GM15510 (cell line): ENCODE measurements around the gene REEP3.

Source experiments
- POLR2A ChIP-seq: IDR thresholded peaks from 3 replicates; pipeline ENCODE4 v1.6.1; 2011; ENCODE audit warnings: borderline replicate concordance; ENCODE audit not compliant: insufficient read length; ENCODE audit errors: extremely low read depth

The REEP3 gene

DNA sequence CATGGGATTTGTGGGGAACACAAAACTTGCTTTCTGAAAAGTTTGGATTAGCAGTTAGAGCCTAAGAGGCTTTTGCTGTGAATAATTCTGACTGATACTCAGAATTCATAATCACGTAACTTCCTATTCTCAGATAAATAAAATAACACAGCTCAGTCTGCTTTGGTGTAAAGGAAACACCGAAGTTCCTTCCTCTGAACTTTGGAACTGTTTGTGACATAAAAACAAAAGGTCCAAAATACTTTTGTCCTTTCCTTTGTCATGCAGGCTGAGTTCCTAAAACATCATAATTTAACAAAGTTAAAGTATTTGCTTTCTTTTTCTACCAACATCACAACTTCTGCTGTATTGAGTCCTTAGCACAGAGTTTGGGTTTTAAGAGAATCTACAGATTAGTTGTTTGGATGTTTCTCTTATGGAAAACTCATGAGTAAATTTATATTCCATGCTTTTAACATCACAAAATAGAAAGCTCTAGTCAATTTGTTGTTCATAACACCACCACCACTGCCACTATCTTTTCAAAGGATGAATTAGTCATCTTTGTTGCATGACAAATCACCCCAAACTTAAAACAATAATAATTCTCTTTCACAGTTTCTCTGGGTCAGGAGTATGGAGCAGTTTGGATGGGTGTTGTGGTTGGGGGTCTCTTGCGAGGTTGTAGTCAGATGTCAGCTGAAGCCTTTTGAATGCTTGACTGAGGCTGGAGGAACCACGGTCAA is 123.4 kb downstream of the REEP3 start:
- no peak for TF ChIP-seq POLR2A

GRCh38 chr10:63645195-63645594 is 124.0 kb downstream of the REEP3 start:
- TF ChIP-seq POLR2A = no peak

DNA sequence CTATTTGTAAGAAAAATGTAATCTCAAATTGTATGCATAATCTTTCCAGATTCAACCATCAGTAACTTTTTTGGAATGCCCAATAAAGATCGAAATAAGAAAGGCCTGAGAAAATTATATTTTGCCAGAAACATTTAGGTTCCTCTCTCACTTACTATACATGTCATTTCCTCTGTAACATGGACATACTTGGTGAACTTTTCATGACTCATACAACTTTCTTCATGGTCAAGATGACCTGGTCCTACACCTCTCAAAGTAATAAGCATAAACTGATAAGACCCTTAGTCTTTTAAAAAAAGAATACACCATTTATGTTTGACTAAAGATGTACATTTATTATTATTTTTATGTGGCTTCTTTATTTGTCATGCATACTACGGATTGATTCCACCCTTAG is 125.3 kb downstream of the REEP3 start:
- TF ChIP-seq POLR2A = no peak

GRCh38 chr10:63651864-63652263 is 130.7 kb downstream of the REEP3 start:
- no peak for TF ChIP-seq POLR2A

GRCh38 chr10:63653747-63654146 is 132.5 kb downstream of the REEP3 start:
- TF ChIP-seq POLR2A = no peak

- TF ChIP-seq POLR2A = no peak
Observed at GRCh38 chr10:63657761-63658160, 136.6 kb downstream of the REEP3 start.

- no peak for TF ChIP-seq POLR2A
Observed at GRCh38 chr10:63661347-63661746, 140.1 kb downstream of the REEP3 start.

DNA sequence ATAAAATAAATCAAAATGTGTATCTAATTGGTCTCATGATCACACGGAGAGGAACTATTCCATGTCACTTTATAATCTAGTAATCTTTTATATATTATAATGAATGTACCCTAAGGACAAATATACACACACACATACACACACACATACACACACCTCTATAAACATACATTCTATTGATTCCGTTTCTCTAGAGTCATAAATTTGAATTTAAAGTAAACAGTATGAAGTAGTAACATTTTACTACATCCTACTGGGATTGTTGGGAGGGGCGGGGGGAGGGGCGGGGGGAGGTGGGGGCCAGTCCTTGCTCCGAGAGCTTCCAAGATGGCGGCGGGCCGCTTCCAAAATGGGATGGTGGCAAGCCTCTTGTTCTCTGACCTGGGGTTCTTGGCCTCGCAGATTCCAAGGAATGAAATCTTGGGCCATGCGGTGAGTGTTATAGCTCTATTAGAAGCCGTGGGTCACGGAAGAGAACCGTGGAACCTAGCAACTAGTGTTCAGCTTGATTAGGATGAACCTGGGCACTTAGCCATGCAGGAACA is 143.2 kb downstream of the REEP3 start:
- no peak for TF ChIP-seq POLR2A

GRCh38 chr10:63665670-63666134 is 144.5 kb downstream of the REEP3 start:
- no peak for TF ChIP-seq POLR2A

DNA sequence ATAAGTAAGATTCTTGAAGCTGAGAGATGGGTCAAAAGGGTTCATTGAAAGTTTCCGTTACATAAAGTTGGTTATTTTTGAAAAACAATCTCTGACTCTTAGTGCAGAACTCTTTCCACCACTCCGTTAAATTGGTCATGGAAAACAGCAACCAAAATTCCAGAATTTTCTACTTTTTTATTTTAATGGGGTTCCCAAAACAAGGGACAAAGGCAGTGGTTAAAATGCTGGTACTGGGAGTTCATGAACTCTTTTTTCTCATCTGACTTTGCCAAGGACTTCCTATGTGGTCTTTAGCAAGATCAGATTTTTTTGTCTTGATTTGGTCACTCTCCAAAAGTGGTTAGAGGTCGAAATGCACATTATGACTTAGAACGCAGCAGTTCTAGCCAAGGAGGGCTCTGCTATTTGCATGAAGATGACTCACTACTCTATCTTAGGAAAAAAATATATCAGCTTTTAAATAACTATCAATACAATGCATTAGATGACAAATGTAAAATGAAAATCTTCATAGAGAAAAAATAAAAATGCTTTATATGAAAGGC is 145.7 kb downstream of the REEP3 start:
- no peak for TF ChIP-seq POLR2A

- no peak for TF ChIP-seq POLR2A
Observed at GRCh38 chr10:63667596-63668480, 146.6 kb downstream of the REEP3 start.

DNA sequence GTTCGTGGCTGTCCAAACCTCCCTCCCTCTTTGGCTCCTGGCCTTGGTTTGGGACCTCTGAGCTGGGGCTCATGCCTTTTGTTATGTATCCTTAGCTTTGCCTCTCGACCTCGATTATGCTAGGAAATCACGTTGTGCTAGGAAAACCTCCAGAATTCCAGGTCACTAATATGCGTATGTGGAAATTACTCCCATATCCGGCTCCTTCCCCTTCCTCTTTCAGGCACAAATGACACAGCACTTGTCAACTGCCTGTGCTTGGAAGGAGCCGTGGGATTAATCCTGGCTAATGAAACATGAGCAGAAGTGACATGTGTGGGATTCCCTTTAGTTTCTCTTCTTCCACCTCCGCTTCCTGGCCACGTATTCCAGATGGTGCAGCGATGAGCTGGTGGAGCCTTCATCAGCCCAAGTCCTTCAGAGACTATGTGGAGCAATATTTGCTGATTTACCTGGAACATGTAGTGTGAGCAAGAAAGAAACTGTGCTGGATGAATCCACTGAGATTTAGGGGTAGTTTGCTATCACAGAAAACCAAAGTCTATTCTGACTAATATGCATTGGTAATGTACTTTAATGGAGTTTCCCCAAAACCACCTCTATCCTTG is 149.2 kb downstream of the REEP3 start:
- TF ChIP-seq POLR2A = no peak

DNA sequence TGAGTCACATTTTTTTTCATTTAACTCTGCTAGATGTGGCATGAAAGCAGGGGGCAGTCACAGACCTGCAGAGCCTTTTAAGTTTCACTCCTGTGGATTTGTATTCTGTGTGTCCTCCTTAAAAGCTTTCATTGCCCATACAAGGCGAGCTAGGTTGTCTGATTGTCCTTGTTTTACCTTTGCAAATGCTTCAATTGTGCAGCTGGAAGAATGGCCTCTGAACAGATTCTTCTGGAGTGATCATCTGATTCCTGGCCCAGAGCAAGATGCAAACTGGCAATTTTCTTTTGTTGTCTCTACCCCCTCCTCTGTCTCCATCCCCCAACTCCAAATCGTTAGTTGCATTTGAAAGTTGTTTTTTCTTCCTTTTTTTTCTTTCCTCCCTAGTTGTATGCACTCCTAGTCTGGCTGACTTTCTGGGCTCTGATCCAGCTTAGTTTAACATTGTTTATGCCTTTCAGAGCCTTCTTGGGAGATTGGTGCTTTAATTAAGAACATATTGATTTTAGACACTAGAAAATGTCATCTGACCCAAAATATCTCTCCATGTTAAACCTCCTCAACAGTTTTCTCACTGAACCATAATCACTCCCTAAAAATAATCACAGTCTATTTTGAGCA is 150.2 kb downstream of the REEP3 start:
- TF ChIP-seq POLR2A = no peak

- no peak for TF ChIP-seq POLR2A
Observed at GRCh38 chr10:63672491-63672890, 151.3 kb downstream of the REEP3 start.

GRCh38 chr10:63673246-63673645 is 152.0 kb downstream of the REEP3 start:
- no peak for TF ChIP-seq POLR2A

GRCh38 chr10:63673846-63674245 is 152.6 kb downstream of the REEP3 start:
- TF ChIP-seq POLR2A = no peak
